ENCODE results near the gene CREM.

DNA sequence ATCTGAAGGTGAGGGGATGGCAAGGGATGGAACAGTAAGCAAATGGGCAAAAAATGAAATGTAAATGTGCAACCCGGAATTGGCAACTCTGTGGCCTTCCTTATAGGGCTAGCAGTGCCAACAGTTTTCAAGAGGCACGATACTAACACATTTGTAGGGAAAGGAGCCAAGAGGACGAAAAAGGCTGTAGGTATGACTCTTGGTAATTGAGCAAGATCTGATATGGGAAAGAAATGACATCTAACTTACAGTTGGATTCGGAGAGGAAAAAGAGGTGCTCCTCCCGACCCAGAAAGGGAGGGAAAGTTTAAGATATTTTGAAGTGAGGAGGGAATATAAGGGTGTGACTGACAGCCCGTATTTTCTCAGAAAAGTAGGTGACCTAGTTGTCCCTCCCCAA, 2.1 kb upstream of the CREM start:
- TF ChIP-seq, protein P1, sequence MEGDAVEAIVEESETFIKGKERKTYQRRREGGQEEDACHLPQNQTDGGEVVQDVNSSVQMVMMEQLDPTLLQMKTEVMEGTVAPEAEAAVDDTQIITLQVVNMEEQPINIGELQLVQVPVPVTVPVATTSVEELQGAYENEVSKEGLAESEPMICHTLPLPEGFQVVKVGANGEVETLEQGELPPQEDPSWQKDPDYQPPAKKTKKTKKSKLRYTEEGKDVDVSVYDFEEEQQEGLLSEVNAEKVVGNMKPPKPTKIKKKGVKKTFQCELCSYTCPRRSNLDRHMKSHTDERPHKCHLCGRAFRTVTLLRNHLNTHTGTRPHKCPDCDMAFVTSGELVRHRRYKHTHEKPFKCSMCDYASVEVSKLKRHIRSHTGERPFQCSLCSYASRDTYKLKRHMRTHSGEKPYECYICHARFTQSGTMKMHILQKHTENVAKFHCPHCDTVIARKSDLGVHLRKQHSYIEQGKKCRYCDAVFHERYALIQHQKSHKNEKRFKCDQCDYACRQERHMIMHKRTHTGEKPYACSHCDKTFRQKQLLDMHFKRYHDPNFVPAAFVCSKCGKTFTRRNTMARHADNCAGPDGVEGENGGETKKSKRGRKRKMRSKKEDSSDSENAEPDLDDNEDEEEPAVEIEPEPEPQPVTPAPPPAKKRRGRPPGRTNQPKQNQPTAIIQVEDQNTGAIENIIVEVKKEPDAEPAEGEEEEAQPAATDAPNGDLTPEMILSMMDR (conservative IDR thresholded peaks at IDR 0.05; ENCODE audit: low read length) = no peak
- TF ChIP-seq EZH2phosphoT487 (IDR thresholded peaks at IDR 0.05; ENCODE audit: borderline replicate concordance, low read depth, low read length) = no peak
